Measurements from ENCODE around the gene CYBC1.

- TF ChIP-seq, protein P1, sequence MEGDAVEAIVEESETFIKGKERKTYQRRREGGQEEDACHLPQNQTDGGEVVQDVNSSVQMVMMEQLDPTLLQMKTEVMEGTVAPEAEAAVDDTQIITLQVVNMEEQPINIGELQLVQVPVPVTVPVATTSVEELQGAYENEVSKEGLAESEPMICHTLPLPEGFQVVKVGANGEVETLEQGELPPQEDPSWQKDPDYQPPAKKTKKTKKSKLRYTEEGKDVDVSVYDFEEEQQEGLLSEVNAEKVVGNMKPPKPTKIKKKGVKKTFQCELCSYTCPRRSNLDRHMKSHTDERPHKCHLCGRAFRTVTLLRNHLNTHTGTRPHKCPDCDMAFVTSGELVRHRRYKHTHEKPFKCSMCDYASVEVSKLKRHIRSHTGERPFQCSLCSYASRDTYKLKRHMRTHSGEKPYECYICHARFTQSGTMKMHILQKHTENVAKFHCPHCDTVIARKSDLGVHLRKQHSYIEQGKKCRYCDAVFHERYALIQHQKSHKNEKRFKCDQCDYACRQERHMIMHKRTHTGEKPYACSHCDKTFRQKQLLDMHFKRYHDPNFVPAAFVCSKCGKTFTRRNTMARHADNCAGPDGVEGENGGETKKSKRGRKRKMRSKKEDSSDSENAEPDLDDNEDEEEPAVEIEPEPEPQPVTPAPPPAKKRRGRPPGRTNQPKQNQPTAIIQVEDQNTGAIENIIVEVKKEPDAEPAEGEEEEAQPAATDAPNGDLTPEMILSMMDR (IDR thresholded peaks at IDR 0.05 in 8 of 11, conservative IDR thresholded peaks at IDR 0.05 in 3 of 11), result peak in 1 of 11 experiments; percentile 14
- no peak for TF ChIP-seq POLR2A (IDR thresholded peaks at IDR 0.05)
- peak; percentile 62 to 81 (median 65) for TF ChIP-seq POLR2AphosphoS5 (IDR thresholded peaks at IDR 0.05)
Measured at GRCh38 chr17:82400830-82401229, 49.7 kb downstream of the CYBC1 start.

Data from spleen (tissue), 7 donors.